Breast epithelium (tissue), 4 donors: ENCODE results near the gene AGAP5. TPM values are rescaled to one million over a fixed set of nuclear protein-coding genes. Genes with fewer than 3 reads are reported as not detected.

Experiments used
- DNase-seq, 2 donors: peaks; one replicate each; pipeline ENCODE4 v3.0.0-alpha.2; 2019; ENCODE audit warnings: low spot score in 2 of 2
- H3K27ac ChIP-seq, 2 donors: fragments of 200-600 bp; sonication (generic) in 1 of 2; one replicate each; pipeline ENCODE4 v1.5.1; 2016 to 2019; ENCODE audit warnings: mild to moderate bottlenecking in 1 of 2
- H3K27me3 ChIP-seq, 2 donors: fragments of 200-600 bp; sonication (generic) in 1 of 2; one replicate each; pipeline versions ENCODE4 v1.5.1 to v1.6.0; 2017 to 2019; ENCODE audit warnings: control low read depth in 1 of 2, mild to moderate bottlenecking in 1 of 2
- H3K36me3 ChIP-seq: fragments of 200-600 bp; one replicate; pipeline ENCODE4 v1.5.1; 2019
- H3K4me1 ChIP-seq, 2 donors: fragments of 200-600 bp; sonication (generic); one replicate each; pipeline ENCODE4 v1.5.1; 2016 to 2019; ENCODE audit warnings: control low read depth in 1 of 2
- H3K4me3 ChIP-seq, 3 donors: fragments of 200-600 bp; sonication (generic); 1 replicate in 2 of 3; 2 replicates in 1 of 3; pipeline ENCODE4 v1.5.1; 2016 to 2019; ENCODE audit warnings: mild to moderate bottlenecking in 3 of 3, moderate library complexity in 2 of 3
- H3K9me3 ChIP-seq, 2 donors: fragments of 200-600 bp; sonication (generic) in 1 of 2; one replicate each; pipeline ENCODE4 v1.5.1; 2016 to 2019; ENCODE audit warnings: control low read depth in 1 of 2
- POLR2A ChIP-seq: fragments of 450-650 bp; IDR thresholded peaks from one replicate; pipeline ENCODE4 v1.6.1; 2016; ENCODE audit warnings: antibody characterized with exemption, mild to moderate bottlenecking, moderate library complexity
- POLR2AphosphoS5 ChIP-seq, 3 donors: sonication (generic); formaldehyde crosslinking; IDR thresholded peaks; one replicate each; pipeline ENCODE4 v1.6.1; 2017; ENCODE audit warnings: antibody characterized with exemption in 3 of 3
- intact Hi-C: fragments of 100-400 bp; cut with DNase I; formaldehyde crosslinking; loops from one replicate; pipeline ENCODE4 v1.15.1; 2023; ENCODE audit warnings: low total_unique reads
- total RNA-seq, 3 donors: library from RNA; depleted of rRNA; stranded (reverse); fragments of >200 nt; gene quantifications; one replicate each; pipeline ENCODE4 v1.1.0, GENCODE V29; 2016
- TF ChIP-seq, protein P1 (sequence below), 3 donors: fragments of 450-650 bp; IDR thresholded peaks; one replicate each; pipeline ENCODE4 v1.5.1; 2016 to 2017; ENCODE audit warnings: antibody characterized with exemption in 3 of 3, mild to moderate bottlenecking in 3 of 3, moderate library complexity in 3 of 3

Gene AGAP5
- total RNA-seq, 3 donors from 2014 or later, result 5.4 to 11.7 (median 7.9) TPM

DNA sequence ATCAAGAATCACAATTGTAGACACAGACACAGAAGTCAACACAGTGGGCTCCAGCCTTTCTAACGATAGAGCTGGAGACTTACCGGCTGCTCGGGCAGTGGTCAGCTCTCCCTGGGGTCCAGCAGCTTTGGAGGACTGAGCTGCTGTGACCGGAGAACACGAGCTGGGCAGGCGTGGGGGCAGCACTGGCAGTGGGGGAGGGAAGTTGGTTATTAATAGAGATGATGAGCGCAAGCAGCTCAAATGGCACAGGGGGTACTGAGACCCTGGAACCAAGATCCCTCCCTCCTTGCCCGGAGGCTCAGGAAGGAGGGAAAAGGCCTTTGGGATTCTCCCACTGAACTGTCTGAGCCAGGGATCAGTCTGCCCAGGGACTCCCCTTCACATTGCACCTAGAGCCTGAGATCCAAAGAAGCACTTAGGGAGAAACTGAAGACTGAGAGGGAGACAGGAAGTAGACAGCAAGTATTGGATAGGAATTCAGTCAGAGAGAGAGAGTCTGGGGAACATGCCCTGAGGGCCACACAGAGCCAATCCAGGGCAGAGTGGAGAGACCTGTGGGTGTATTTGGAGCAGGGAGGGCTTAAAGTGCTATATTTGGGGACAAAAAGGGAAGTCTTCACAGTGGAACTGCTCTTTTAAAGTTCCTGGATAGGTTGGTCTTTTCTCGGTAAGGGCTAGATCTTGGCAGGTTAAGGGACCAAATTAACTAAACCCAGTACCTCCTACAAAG is 56.4 kb downstream of the AGAP5 start, which contains the start of gene MYOZ1:
Gene MYOZ1, minus strand, starts transcription at position 147 of the 733 bp plus-strand sequence. CDS start 1,457 bp downstream, outside the sequence.
- Histone ChIP-seq H3K36me3 (no peaks in the 10 kb centered on the region), H3K27me3 (no peaks in the 10 kb centered on the region), H3K27ac (peak within 1 kb of the TSS in 1 of 2 donors; percentile 38), H3K4me3 (no peak within 1 kb of the TSS), H3K4me1 (no peaks in the 10 kb centered on the region), H3K9me3 (no peaks in the 10 kb centered on the region)
- TF ChIP-seq, protein P1, sequence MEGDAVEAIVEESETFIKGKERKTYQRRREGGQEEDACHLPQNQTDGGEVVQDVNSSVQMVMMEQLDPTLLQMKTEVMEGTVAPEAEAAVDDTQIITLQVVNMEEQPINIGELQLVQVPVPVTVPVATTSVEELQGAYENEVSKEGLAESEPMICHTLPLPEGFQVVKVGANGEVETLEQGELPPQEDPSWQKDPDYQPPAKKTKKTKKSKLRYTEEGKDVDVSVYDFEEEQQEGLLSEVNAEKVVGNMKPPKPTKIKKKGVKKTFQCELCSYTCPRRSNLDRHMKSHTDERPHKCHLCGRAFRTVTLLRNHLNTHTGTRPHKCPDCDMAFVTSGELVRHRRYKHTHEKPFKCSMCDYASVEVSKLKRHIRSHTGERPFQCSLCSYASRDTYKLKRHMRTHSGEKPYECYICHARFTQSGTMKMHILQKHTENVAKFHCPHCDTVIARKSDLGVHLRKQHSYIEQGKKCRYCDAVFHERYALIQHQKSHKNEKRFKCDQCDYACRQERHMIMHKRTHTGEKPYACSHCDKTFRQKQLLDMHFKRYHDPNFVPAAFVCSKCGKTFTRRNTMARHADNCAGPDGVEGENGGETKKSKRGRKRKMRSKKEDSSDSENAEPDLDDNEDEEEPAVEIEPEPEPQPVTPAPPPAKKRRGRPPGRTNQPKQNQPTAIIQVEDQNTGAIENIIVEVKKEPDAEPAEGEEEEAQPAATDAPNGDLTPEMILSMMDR (IDR thresholded peaks at IDR 0.05), result no peak
- no peak for DNase-seq
- intact Hi-C loops, result no loop called here

DNA sequence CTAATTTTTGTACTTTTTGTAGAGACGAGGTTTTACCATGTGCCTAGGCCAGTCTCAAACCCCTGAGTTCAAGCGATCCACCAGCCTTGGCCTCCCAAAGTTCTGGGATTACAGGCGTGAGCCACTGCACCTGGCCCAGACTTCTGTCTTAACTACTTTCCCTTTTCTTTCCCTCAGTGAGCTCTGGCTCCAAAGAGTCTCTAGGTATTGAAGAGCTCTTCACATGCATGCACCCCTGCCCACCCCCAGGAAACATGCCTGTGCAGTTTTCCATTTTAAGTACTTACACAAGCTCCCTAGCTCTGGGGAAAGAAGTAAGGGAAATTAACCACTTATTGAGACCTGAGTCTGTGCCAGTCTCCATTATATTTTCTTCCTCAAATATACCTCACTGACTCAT is 58.6 kb downstream of the AGAP5 start:
- TF ChIP-seq POLR2A (no peak), POLR2AphosphoS5 (IDR thresholded peaks at IDR 0.05) (no peak)
- TF ChIP-seq, protein P1 (IDR thresholded peaks at IDR 0.05), result no peak
- Histone ChIP-seq H3K4me3 (no peak overlapping the region), H3K4me1 (no peaks in the 10 kb centered on the region), H3K27me3 (no peaks in the 10 kb centered on the region), H3K9me3 (no peaks in the 10 kb centered on the region), H3K36me3 (no peaks in the 10 kb centered on the region), H3K27ac (no peak overlapping the region)
- no peak for DNase-seq
- intact Hi-C loops, result no loop called here

DNA sequence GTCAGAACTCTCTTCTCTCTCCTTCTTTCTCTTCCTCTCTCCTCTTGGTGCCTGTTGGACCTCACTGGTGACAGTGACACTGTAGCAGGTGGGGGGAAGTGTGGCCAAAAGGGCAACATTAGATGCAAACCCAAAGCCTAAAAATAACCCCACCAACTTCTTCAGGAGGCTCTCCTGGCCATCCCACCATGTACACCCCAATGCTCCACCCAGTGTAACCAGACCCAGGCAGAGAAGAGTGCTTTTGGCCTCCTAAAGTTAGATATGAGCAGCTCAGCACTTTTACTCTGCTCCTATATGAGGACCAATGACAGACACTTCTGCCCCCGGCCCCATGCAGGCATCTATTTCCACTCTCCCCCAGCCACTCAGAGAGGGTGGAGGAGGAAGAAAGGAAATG is 62.1 kb downstream of the AGAP5 start:
- Histone ChIP-seq H3K4me3 (no peak overlapping the region), H3K36me3 (no peaks in the 10 kb centered on the region), H3K27me3 (no peaks in the 10 kb centered on the region), H3K9me3 (no peaks in the 10 kb centered on the region), H3K27ac (no peak overlapping the region), H3K4me1 (no peaks in the 10 kb centered on the region)
- DNase-seq, result no peak
- intact Hi-C loops, result no loop called here
- TF ChIP-seq, protein P1 (IDR thresholded peaks at IDR 0.05), result no peak
- TF ChIP-seq POLR2AphosphoS5 (IDR thresholded peaks at IDR 0.05), result no peak

DNA sequence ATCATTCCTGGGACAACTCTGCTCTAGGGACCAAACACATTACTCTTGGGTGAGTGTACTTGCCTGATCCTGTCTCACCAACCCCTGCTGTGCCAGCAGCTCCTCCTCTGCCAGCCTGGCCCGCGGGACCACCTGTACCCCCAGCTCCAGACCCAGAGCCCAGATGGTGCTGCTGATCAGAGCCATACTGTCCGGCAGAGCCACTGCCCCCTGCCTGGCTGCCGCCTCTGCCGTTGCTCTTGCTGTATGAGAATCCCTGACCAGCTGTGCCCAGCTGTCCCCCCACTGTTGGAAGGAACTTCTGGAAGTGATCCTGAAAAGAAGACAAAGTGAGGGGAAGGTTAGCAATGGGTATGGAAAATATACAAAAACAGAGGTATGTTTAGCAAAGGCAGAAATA is 63.5 kb downstream of the AGAP5 start:
- Histone ChIP-seq H3K9me3 (no peaks in the 10 kb centered on the region), H3K4me1 (no peaks in the 10 kb centered on the region), H3K27me3 (no peaks in the 10 kb centered on the region), H3K4me3 (no peak overlapping the region), H3K36me3 (no peaks in the 10 kb centered on the region), H3K27ac (no peak overlapping the region)
- TF ChIP-seq POLR2A, result no peak
- intact Hi-C loops, result no loop called here
- peak in 1 of 2 donors; percentile 20 for DNase-seq

DNA sequence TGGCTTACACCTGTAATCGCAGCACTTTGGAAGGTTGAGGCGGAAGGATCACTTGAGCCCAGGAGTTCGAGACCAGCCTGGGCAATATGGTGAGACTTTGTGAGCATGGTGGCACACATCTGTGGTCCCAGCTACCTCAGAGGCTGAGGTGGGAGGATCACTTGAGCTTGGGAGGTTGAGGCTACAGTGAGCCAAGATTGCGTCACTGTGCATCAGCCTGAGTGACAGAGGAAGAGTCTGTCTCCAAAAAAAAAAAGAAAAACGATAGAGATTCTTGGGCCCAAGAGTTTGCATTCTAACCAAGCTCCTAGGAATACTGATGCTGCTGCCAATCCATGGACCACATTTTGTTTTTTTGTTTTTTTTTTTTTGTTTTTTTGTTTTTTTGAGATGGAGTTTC is 68.7 kb downstream of the AGAP5 start:
- DNase-seq, result peak in 1 of 2 donors; percentile 10
- H3K27ac ChIP-seq, result no peak overlapping the region
- no peaks in the 10 kb centered on the region for H3K27me3 ChIP-seq
- intact Hi-C loops, result no loop called here
- no peaks in the 10 kb centered on the region for H3K4me1 ChIP-seq
- H3K36me3 ChIP-seq, result no peaks in the 10 kb centered on the region
- H3K9me3 ChIP-seq, result no peaks in the 10 kb centered on the region
- no peak overlapping the region for H3K4me3 ChIP-seq
- TF ChIP-seq, protein P1 (IDR thresholded peaks at IDR 0.05), result no peak
